Peyer's patch (tissue), 4 donors: ENCODE measurements around the gene CYP3A4. TPM values are rescaled to one million over a fixed set of nuclear protein-coding genes. Genes with fewer than 3 reads are reported as not detected.

Experiments
- DNase-seq, 3 donors: peaks; one replicate each; pipeline ENCODE4 v3.0.0-alpha.2; 2017 to 2019
- H3K27ac ChIP-seq, 4 donors: fragments of 200-600 bp; sonication (generic); one replicate each; pipeline ENCODE4 v1.5.1; 2016 to 2019
- H3K27me3 ChIP-seq, 2 donors: fragments of 200-600 bp; sonication (generic); one replicate each; pipeline ENCODE4 v1.5.1; 2019
- H3K36me3 ChIP-seq, 3 donors: fragments of 200-600 bp; sonication (generic); one replicate each; pipeline ENCODE4 v1.5.1; 2016 to 2019
- H3K4me1 ChIP-seq, 4 donors: fragments of 200-600 bp; sonication (generic); one replicate each; pipeline ENCODE4 v1.5.1; 2016 to 2019
- H3K4me3 ChIP-seq, 4 donors: fragments of 200-600 bp; sonication (generic); 1 replicate in 3 of 4; 2 replicates in 1 of 4; pipeline ENCODE4 v1.5.1; 2016 to 2019; ENCODE audit warnings: mild to moderate bottlenecking in 1 of 4
- H3K9me3 ChIP-seq, 4 donors: fragments of 200-600 bp; sonication (generic); one replicate each; pipeline ENCODE4 v1.5.1; 2016 to 2019; ENCODE audit warnings: mild to moderate bottlenecking in 1 of 4
- CTCF ChIP-seq, 6 experiments: fragments of 450-650 bp in 4 of 6; fragments of 200-600 bp in 2 of 6; sonication (generic) in 1 of 6; IDR thresholded peaks; one replicate each; pipeline ENCODE4 v1.5.1; 2017 to 2019; ENCODE audit warnings: antibody characterized with exemption in 6 of 6, mild to moderate bottlenecking in 3 of 6, moderate library complexity in 1 of 6
- POLR2A ChIP-seq, 2 donors: fragments of 450-650 bp; IDR thresholded peaks; one replicate each; pipeline ENCODE4 v1.5.1; 2017; ENCODE audit warnings: antibody characterized with exemption in 2 of 2, mild to moderate bottlenecking in 2 of 2, moderate library complexity in 2 of 2
- total RNA-seq, 4 donors: library from RNA; depleted of rRNA; stranded (reverse); fragments of >200 nt; gene quantifications; one replicate each; pipeline ENCODE4 v1.1.0, GENCODE V29; 2016

The CYP3A4 gene
- total RNA-seq: 1,000 to 10,000 TPM in 1 of 4 donors, 100 to 1,000 TPM in 2, 10 to 100 TPM in 1; 16.5 to 3,180 (median 690) TPM

GRCh38 chr7:99784007-99784406 is at the start of gene CYP3A4:
Gene CYP3A4, minus strand, starts transcription at chr7:99784184. Its CDS starts 103 bp downstream, at chr7:99784081.
- no peaks in the 10 kb centered on the region for H3K9me3 ChIP-seq
- peak within 1 kb of the TSS in 3 of 4 donors; percentile 46 to 85 (median 69) for H3K27ac ChIP-seq
- no peaks in the 10 kb centered on the region for H3K27me3 ChIP-seq
- peak in 2 of 3 donors; percentile 75 to 76 for DNase-seq
- TF ChIP-seq CTCF (IDR thresholded peaks at IDR 0.05): no peak
- peak; percentile 94 to 96 for TF ChIP-seq POLR2A (IDR thresholded peaks at IDR 0.05)
- no peaks in the 10 kb centered on the region for H3K36me3 ChIP-seq
- peak within 1 kb of the TSS in 2 of 4 donors; percentile 36 to 52 for H3K4me3 ChIP-seq
- H3K4me1 ChIP-seq: peaks cover 0 to 19% (median 4%) of the 10 kb centered on the region in 4 donors

GRCh38 chr7:99833289-99833877 is 49.4 kb upstream of the CYP3A4 start:
- Histone ChIP-seq H3K4me1 (peaks cover 0 to 14% (median 0%) of the 10 kb centered on the region in 4 donors), H3K27me3 (no peaks in the 10 kb centered on the region), H3K4me3 (no peak overlapping the region), H3K9me3 (no peaks in the 10 kb centered on the region), H3K36me3 (no peaks in the 10 kb centered on the region), H3K27ac (no peak overlapping the region)
- TF ChIP-seq CTCF (IDR thresholded peaks at IDR 0.05) (no peak), POLR2A (IDR thresholded peaks at IDR 0.05) (no peak)
- DNase-seq: no peak

- H3K9me3 ChIP-seq: no peaks in the 10 kb centered on the region
- H3K36me3 ChIP-seq: no peaks in the 10 kb centered on the region
- H3K4me3 ChIP-seq: no peak overlapping the region
- TF ChIP-seq CTCF (IDR thresholded peaks at IDR 0.05) (no peak), POLR2A (IDR thresholded peaks at IDR 0.05) (no peak)
- no peak for DNase-seq
- H3K4me1 ChIP-seq: peaks cover 0 to 13% (median 0%) of the 10 kb centered on the region in 4 donors
- H3K27me3 ChIP-seq: no peaks in the 10 kb centered on the region
- H3K27ac ChIP-seq: no peak overlapping the region
Observed at GRCh38 chr7:99831595-99831994, 47.6 kb upstream of the CYP3A4 start.

GRCh38 chr7:99829524-99830160 is 45.7 kb upstream of the CYP3A4 start:
- Histone ChIP-seq H3K4me1 (peaks cover 0 to 13% (median 0%) of the 10 kb centered on the region in 4 donors), H3K4me3 (no peak overlapping the region), H3K27me3 (no peaks in the 10 kb centered on the region), H3K9me3 (no peaks in the 10 kb centered on the region), H3K27ac (peak overlapping the region in 3 of 4 donors; percentile 55 to 81 (median 80)), H3K36me3 (no peaks in the 10 kb centered on the region)
- DNase-seq: no peak
- no peak for TF ChIP-seq CTCF (IDR thresholded peaks at IDR 0.05)
- no peak for TF ChIP-seq POLR2A (IDR thresholded peaks at IDR 0.05)

- Histone ChIP-seq H3K27ac (peak overlapping the region in 3 of 4 donors; percentile 55 to 81 (median 80)), H3K4me1 (peaks cover 0 to 13% (median 0%) of the 10 kb centered on the region in 4 donors), H3K4me3 (no peak overlapping the region), H3K36me3 (no peaks in the 10 kb centered on the region), H3K9me3 (no peaks in the 10 kb centered on the region), H3K27me3 (no peaks in the 10 kb centered on the region)
- TF ChIP-seq POLR2A (IDR thresholded peaks at IDR 0.05) (no peak), CTCF (IDR thresholded peaks at IDR 0.05) (no peak)
- no peak for DNase-seq
Observed at GRCh38 chr7:99828811-99829210, 44.8 kb upstream of the CYP3A4 start.
